Measurements from ENCODE around the gene CCPG1.

CCPG1 gene

DNA sequence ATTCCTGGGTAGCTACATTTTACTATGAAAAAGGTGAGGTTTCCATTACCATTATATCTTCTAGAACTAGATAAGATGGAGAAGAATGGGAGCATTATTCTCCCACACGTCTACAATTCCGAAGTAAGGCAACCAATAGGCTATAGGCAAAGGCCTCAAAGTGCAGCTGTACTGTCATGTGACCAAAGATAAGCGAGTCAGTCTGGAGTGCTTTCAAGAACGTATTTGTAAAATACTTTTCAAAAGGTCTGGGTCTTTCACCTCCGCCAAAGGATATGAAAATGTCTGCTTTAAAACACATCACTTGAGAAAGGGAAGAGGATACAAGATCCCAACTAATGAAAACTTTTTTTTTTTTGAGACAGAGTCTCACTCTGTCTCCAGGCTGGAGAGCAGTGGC, 9.9 kb downstream of the CCPG1 start:
- DNase-seq (ENCODE audit: low read depth): no peak
- H3K4me3 ChIP-seq (ENCODE audit: low read length): no peak overlapping the region
- TF ChIP-seq, protein P1, sequence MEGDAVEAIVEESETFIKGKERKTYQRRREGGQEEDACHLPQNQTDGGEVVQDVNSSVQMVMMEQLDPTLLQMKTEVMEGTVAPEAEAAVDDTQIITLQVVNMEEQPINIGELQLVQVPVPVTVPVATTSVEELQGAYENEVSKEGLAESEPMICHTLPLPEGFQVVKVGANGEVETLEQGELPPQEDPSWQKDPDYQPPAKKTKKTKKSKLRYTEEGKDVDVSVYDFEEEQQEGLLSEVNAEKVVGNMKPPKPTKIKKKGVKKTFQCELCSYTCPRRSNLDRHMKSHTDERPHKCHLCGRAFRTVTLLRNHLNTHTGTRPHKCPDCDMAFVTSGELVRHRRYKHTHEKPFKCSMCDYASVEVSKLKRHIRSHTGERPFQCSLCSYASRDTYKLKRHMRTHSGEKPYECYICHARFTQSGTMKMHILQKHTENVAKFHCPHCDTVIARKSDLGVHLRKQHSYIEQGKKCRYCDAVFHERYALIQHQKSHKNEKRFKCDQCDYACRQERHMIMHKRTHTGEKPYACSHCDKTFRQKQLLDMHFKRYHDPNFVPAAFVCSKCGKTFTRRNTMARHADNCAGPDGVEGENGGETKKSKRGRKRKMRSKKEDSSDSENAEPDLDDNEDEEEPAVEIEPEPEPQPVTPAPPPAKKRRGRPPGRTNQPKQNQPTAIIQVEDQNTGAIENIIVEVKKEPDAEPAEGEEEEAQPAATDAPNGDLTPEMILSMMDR (conservative IDR thresholded peaks at IDR 0.05; ENCODE audit: low read depth, low read length): no peak

DNA sequence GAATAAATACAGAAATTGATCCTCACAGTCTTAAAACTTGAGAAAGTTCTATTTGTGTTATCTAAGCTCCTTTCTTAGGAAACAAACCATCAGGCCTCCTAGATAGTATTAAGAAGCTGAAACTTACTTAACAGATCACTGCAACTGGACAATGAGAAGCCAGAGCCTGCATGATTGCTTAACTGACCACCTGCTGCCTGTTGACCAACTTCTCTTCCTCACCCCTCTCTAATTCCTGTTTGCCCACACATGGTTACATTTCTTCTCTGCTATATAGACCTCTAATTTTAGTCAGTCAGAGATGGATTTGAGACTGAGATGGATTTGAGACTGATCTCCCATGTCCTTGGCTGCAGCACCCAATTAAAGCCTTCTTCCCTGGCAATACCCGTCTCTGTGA, 13.5 kb downstream of the CCPG1 start:
- TF ChIP-seq, protein P1 (conservative IDR thresholded peaks at IDR 0.05; ENCODE audit: low read depth, low read length): no peak
- DNase-seq (ENCODE audit: low read depth): no peak
- no peak overlapping the region for H3K4me3 ChIP-seq (ENCODE audit: low read length)

DNA sequence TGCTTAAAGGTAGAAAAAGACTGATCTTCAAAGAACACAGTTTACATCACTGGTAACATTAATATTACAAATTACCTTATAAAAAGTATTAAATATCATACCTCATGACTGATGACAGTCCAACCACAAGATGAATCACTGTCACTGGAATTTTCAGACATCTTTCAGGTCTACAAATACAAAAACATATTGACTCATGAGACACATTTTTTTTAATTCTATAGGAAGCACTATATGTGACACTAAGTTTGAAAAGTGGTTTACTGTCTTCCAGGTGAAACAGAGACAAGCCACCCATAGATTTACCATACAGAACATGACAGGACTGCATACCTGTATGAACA, 18.9 kb downstream of the CCPG1 start:
- no peak overlapping the region for H3K4me3 ChIP-seq (ENCODE audit: low read length)
- DNase-seq (ENCODE audit: low read depth): no peak
- TF ChIP-seq, protein P1 (conservative IDR thresholded peaks at IDR 0.05; ENCODE audit: low read depth, low read length): no peak

DNA sequence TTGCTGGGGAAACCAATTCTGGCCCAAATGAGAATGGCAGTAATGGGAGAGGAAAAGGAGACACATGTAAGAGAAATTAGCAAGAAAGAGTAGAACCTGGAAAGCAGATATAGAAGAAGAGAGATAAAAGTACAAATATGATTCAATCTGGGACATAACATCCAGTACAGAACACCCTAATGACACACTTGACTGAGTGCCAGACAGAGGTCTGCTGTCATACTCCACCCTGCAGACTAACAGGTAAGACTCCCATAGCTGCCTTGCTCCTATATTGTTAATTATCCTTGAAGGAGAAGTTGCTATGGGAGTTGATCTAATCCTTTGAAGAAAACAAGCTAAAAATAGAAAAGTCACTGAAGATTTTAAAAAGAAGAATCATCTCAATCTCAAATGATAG, 21.1 kb downstream of the CCPG1 start:
- no peak overlapping the region for H3K4me3 ChIP-seq (ENCODE audit: low read length)
- TF ChIP-seq, protein P1 (conservative IDR thresholded peaks at IDR 0.05; ENCODE audit: low read depth, low read length): no peak
- no peak for DNase-seq (ENCODE audit: low read depth)

DNA sequence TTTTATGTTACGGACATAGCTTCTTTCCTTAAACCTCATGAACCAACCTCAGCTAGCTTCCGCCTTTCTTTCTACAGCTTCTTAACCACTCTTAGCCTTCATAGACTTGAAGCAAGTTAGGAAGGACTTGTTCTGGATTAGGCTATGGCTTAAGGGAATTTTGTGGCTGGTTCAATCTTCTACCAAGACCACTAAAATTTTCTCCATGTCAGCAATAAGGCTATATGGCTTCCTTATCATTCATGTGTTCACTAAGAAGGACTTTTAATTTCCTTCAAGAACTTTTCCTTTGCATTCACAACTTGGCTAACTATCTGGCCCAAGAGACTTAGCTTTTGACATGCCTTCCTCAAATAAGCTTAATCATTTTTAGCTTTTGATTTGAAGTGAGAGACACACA, 24.5 kb downstream of the CCPG1 start:
- TF ChIP-seq, protein P1 (conservative IDR thresholded peaks at IDR 0.05; ENCODE audit: low read depth, low read length): no peak
- no peak for DNase-seq (ENCODE audit: low read depth)
- no peak overlapping the region for H3K4me3 ChIP-seq (ENCODE audit: low read length)

DNA sequence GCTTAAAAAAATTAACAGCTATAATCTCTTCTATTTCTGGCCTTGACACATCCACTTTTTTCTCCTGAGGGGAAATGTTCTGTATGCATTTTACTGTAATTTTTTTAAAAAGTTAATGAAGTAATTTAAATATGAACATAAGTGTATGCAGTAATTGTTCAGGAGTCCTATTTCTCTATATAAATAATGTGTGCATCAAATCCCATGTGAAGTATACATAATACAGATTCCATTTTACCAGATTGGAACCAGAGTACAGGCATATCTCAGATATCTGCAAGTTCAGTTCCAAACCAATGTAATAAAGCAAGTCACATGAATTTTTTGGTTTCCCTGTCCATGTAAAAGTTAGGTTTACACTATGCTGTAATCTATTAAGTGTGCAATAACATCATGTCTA, 26.6 kb downstream of the CCPG1 start:
- no peak overlapping the region for H3K4me3 ChIP-seq (ENCODE audit: low read length)
- DNase-seq (ENCODE audit: low read depth): no peak
- TF ChIP-seq, protein P1 (conservative IDR thresholded peaks at IDR 0.05; ENCODE audit: low read depth, low read length): no peak

DNA sequence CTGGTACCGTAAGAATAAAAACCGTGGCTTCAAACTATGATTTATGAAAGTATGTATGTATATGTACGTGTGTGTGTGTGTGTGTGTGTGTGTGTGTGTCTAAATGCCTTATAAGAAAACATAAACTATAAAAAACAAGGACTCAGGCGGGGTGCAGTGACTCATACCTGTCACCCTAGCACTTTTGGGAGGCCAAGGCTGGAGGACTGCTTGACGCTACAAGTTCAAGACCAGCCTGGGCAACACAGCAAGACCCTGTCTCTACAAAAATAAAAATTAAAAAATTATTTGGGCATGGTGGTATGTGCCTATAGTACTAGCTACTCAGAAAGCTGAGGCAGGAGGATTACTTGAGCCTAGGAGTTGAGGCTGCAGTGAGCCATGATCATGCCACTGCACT, 29.1 kb downstream of the CCPG1 start:
- TF ChIP-seq, protein P1 (conservative IDR thresholded peaks at IDR 0.05; ENCODE audit: low read depth, low read length): no peak
- H3K4me3 ChIP-seq (ENCODE audit: low read length): no peak overlapping the region
- no peak for DNase-seq (ENCODE audit: low read depth)
